ENCODE results near the gene ARHGAP25. TPM values are rescaled to one million over a fixed set of nuclear protein-coding genes. Genes with fewer than 3 reads are reported as not detected.

ARHGAP25 gene
- total and polyA plus RNA-seq, 8 donors, result 6.1 to 43.5 (median 9.3) TPM

GRCh38 chr2:68784188-68784587 lies 49.6 kb downstream of the ARHGAP25 start:
- peaks cover 0 to 63% of the 10 kb centered on the region in 2 donors for H3K36me3 ChIP-seq
- no peaks in the 10 kb centered on the region for H3K9me3 ChIP-seq
- TF ChIP-seq CTCF (IDR thresholded peaks at IDR 0.05), result no peak
- no peak overlapping the region for H3K4me3 ChIP-seq
- no peaks in the 10 kb centered on the region for H3K27me3 ChIP-seq
- intact Hi-C loops (cut with DNase I), result no loop called here
- peak; percentile 50 for ATAC-seq
- H3K4me1 ChIP-seq, result peaks cover 8 to 78% of the 10 kb centered on the region in 2 donors
- no peak for DNase-seq
- H3K27ac ChIP-seq, result peak overlapping the region in 1 of 2 donors; percentile 69

GRCh38 chr2:68784915-68785314 lies 50.3 kb downstream of the ARHGAP25 start:
- Histone ChIP-seq H3K4me3 (no peak overlapping the region), H3K9me3 (no peaks in the 10 kb centered on the region), H3K36me3 (peaks cover 0 to 70% of the 10 kb centered on the region in 2 donors), H3K27me3 (no peaks in the 10 kb centered on the region), H3K4me1 (peaks cover 5 to 72% of the 10 kb centered on the region in 2 donors), H3K27ac (peak overlapping the region in 1 of 2 donors; percentile 69)
- ATAC-seq (peak; percentile 77), DNase-seq (no peak)
- intact Hi-C loops (cut with DNase I), result no loop called here
- TF ChIP-seq CTCF (IDR thresholded peaks at IDR 0.05), result no peak

- Histone ChIP-seq H3K4me1 (peaks cover 0 to 58% of the 10 kb centered on the region in 2 donors), H3K27me3 (no peaks in the 10 kb centered on the region), H3K36me3 (peaks cover 0 to 74% of the 10 kb centered on the region in 2 donors), H3K27ac (peak overlapping the region in 1 of 2 donors; percentile 7), H3K4me3 (no peak overlapping the region), H3K9me3 (no peaks in the 10 kb centered on the region)
- TF ChIP-seq CTCF (IDR thresholded peaks at IDR 0.05), result no peak
- intact Hi-C loops (cut with DNase I), result no loop called here
- DNase-seq, result no peak
- ATAC-seq, result no peak
Observed at GRCh38 chr2:68787356-68787755, 52.7 kb downstream of the ARHGAP25 start.

- ATAC-seq, result no peak
- no peak overlapping the region for H3K4me3 ChIP-seq
- intact Hi-C loops (cut with DNase I), result no loop called here
- H3K27ac ChIP-seq, result no peak overlapping the region
- peaks cover 0 to 50% of the 10 kb centered on the region in 2 donors for H3K4me1 ChIP-seq
- no peaks in the 10 kb centered on the region for H3K27me3 ChIP-seq
- no peaks in the 10 kb centered on the region for H3K9me3 ChIP-seq
- H3K36me3 ChIP-seq, result peaks cover 0 to 68% of the 10 kb centered on the region in 2 donors
- no peak for TF ChIP-seq CTCF (IDR thresholded peaks at IDR 0.05)
- no peak for DNase-seq
Observed at GRCh38 chr2:68789603-68790002, 55.0 kb downstream of the ARHGAP25 start.

GRCh38 chr2:68790600-68790999 lies 56.0 kb downstream of the ARHGAP25 start:
- no peak for ATAC-seq
- intact Hi-C loops (cut with DNase I), result no loop called here

More at GRCh38 chr2:68790600-68790999, 56.0 kb downstream of the ARHGAP25 start:
- H3K27ac ChIP-seq, result no peak overlapping the region
- peaks cover 0 to 51% of the 10 kb centered on the region in 2 donors for H3K4me1 ChIP-seq
- no peaks in the 10 kb centered on the region for H3K27me3 ChIP-seq
- H3K36me3 ChIP-seq, result peaks cover 0 to 60% of the 10 kb centered on the region in 2 donors
- TF ChIP-seq CTCF (IDR thresholded peaks at IDR 0.05), result no peak
- H3K9me3 ChIP-seq, result no peaks in the 10 kb centered on the region
- no peak overlapping the region for H3K4me3 ChIP-seq
- no peak for DNase-seq
